ENCODE results near the gene DSC3. TPM values are rescaled to one million over a fixed set of nuclear protein-coding genes. Genes with fewer than 3 reads are reported as not detected.

Gene DSC3
- total and polyA plus RNA-seq, 2 donors (not counting 3 experiments of a cell fraction or from before 2014, with no cell fraction given): 0.04 to 0.18 TPM

DNA sequence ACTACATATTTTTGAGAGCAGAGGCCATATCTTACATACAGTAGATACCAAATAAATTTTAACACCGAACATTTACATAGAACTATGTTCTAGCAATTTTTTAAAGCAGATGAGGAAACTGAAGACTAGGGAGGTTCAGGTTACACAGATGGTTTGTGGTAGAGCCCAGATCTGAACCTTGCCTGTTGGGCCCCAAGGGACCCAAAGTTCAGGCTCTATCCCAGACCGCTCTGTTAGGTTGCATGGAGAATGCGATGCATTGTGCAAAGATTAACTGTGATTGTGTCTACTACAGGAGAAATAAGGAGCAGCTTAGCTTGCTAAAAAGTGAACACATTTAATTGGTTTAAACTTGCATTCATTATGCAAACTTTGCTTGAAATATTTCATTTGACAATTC lies 16.4 kb upstream of the DSC3 start:
- no peaks in the 10 kb centered on the region for H4K20me1 ChIP-seq (replicated peaks; ENCODE audit: control insufficient read depth, extremely low read depth, insufficient read depth, low read length)
- H3K36me3 ChIP-seq (ENCODE audit: control insufficient read depth in 2 of 2, extremely low read depth in 1 of 2, insufficient read depth in 2 of 2, low read length in 2 of 2): no peaks in the 10 kb centered on the region
- CTCF ChIA-PET: no interaction called here
- intact Hi-C loops (cut with micrococcal nuclease): no loop called here
- no peaks in the 10 kb centered on the region for H3K4me1 ChIP-seq (ENCODE audit: control insufficient read depth, extremely low read depth, insufficient read depth, low read length)
- H3K4me2 ChIP-seq (ENCODE audit: insufficient read depth, low read length): no peak overlapping the region
- no peak for FAIRE-seq
- no peak overlapping the region for H3K9ac ChIP-seq (replicated peaks; ENCODE audit: extremely low read depth, insufficient read depth, low read length)
- no peaks in the 10 kb centered on the region for H3K27me3 ChIP-seq (ENCODE audit: control insufficient read depth in 2 of 2, insufficient read depth in 2 of 2, low read length in 2 of 2)
- no peaks in the 10 kb centered on the region for H3K9me3 ChIP-seq (replicated peaks; ENCODE audit: control insufficient read depth, insufficient read depth, low read length)
- H2AFZ ChIP-seq (ENCODE audit: low read depth, low read length): no peak overlapping the region
- dilution Hi-C loops (cut with MboI; ENCODE audit: extremely low pct_ligation_motif_present, low sequenced_read_pairs): no loop called here
- no peak for TF ChIP-seq POLR2A (IDR thresholded peaks at IDR 0.05; ENCODE audit: low read depth, low read length)
- no peak for TF ChIP-seq EZH2 (IDR thresholded peaks at IDR 0.05; ENCODE audit: borderline replicate concordance, low read depth, low read length, severe bottlenecking)
- TF ChIP-seq GATA2 (IDR thresholded peaks at IDR 0.05; ENCODE audit: insufficient read depth, insufficient read length, low read depth, low read length): no peak
- TF ChIP-seq POLR2AphosphoS5 (IDR thresholded peaks at IDR 0.05; ENCODE audit: insufficient read depth, low read depth, low read length): no peak
- TF ChIP-seq, protein P1, sequence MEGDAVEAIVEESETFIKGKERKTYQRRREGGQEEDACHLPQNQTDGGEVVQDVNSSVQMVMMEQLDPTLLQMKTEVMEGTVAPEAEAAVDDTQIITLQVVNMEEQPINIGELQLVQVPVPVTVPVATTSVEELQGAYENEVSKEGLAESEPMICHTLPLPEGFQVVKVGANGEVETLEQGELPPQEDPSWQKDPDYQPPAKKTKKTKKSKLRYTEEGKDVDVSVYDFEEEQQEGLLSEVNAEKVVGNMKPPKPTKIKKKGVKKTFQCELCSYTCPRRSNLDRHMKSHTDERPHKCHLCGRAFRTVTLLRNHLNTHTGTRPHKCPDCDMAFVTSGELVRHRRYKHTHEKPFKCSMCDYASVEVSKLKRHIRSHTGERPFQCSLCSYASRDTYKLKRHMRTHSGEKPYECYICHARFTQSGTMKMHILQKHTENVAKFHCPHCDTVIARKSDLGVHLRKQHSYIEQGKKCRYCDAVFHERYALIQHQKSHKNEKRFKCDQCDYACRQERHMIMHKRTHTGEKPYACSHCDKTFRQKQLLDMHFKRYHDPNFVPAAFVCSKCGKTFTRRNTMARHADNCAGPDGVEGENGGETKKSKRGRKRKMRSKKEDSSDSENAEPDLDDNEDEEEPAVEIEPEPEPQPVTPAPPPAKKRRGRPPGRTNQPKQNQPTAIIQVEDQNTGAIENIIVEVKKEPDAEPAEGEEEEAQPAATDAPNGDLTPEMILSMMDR (IDR thresholded peaks at IDR 0.05; ENCODE audit: extremely low read depth in 1 of 2, insufficient read depth in 1 of 2, low read depth in 1 of 2, low read length in 2 of 2): no peak
- no peak for TF ChIP-seq FOS (IDR thresholded peaks at IDR 0.05; ENCODE audit: borderline replicate concordance, insufficient read depth, low read length)
- TF ChIP-seq MAX (IDR thresholded peaks at IDR 0.05; ENCODE audit: insufficient read depth, insufficient read length): no peak
- no peak for TF ChIP-seq MYC (IDR thresholded peaks at IDR 0.05; ENCODE audit: low read depth, low read length)
- TF ChIP-seq JUN (IDR thresholded peaks at IDR 0.05; ENCODE audit: borderline replicate concordance, insufficient read depth, insufficient read length, low read depth): no peak
- POLR2A ChIA-PET: no interaction called here
- no peaks in the 10 kb centered on the region for H3K79me2 ChIP-seq (ENCODE audit: control insufficient read depth, insufficient read depth, low read length)
- H3K27ac ChIP-seq (ENCODE audit: insufficient read depth, low read depth, low read length): no peak overlapping the region
- H3K9me1 ChIP-seq (replicated peaks; ENCODE audit: control insufficient read depth, extremely low read depth, insufficient read depth, low read length): no peaks in the 10 kb centered on the region
- DNase-seq (ENCODE audit: low read depth, low spot score): no peak
- BruUV-seq (replicated peaks): no TSS peak
- H3K4me3 ChIP-seq (replicated peaks in 1 of 3; ENCODE audit: insufficient read depth in 1 of 3, low read depth in 1 of 3, low read length in 3 of 3): no peak overlapping the region
